ENCODE measurements around the gene MFNG.

DNA sequence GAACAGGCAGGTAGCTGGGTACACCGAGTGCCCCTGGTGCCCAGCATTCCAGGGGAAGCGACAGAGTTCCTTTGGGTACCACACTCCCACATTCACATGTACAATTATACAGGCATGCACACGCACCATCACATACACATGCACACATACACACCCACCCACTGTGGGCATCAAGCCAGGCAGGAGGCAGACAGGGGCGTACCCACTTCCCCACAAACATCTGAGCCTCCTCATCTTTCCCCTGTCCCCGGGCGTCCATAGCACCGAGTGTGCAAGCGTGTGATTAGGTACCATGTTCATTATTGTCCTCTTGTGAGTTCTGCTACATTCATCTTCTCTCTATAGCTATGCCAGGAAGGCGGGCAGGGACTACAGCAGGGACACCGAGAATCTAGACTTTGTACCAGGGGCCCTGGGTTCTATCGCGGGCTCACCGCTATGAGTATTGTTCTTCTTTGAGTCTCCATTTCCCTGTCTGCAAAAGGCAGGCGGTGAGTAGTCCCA, 35.1 kb upstream of the MFNG start:
- TF ChIP-seq, protein P1, sequence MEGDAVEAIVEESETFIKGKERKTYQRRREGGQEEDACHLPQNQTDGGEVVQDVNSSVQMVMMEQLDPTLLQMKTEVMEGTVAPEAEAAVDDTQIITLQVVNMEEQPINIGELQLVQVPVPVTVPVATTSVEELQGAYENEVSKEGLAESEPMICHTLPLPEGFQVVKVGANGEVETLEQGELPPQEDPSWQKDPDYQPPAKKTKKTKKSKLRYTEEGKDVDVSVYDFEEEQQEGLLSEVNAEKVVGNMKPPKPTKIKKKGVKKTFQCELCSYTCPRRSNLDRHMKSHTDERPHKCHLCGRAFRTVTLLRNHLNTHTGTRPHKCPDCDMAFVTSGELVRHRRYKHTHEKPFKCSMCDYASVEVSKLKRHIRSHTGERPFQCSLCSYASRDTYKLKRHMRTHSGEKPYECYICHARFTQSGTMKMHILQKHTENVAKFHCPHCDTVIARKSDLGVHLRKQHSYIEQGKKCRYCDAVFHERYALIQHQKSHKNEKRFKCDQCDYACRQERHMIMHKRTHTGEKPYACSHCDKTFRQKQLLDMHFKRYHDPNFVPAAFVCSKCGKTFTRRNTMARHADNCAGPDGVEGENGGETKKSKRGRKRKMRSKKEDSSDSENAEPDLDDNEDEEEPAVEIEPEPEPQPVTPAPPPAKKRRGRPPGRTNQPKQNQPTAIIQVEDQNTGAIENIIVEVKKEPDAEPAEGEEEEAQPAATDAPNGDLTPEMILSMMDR (IDR thresholded peaks at IDR 0.05) = no peak
- TF ChIP-seq, protein P2, sequence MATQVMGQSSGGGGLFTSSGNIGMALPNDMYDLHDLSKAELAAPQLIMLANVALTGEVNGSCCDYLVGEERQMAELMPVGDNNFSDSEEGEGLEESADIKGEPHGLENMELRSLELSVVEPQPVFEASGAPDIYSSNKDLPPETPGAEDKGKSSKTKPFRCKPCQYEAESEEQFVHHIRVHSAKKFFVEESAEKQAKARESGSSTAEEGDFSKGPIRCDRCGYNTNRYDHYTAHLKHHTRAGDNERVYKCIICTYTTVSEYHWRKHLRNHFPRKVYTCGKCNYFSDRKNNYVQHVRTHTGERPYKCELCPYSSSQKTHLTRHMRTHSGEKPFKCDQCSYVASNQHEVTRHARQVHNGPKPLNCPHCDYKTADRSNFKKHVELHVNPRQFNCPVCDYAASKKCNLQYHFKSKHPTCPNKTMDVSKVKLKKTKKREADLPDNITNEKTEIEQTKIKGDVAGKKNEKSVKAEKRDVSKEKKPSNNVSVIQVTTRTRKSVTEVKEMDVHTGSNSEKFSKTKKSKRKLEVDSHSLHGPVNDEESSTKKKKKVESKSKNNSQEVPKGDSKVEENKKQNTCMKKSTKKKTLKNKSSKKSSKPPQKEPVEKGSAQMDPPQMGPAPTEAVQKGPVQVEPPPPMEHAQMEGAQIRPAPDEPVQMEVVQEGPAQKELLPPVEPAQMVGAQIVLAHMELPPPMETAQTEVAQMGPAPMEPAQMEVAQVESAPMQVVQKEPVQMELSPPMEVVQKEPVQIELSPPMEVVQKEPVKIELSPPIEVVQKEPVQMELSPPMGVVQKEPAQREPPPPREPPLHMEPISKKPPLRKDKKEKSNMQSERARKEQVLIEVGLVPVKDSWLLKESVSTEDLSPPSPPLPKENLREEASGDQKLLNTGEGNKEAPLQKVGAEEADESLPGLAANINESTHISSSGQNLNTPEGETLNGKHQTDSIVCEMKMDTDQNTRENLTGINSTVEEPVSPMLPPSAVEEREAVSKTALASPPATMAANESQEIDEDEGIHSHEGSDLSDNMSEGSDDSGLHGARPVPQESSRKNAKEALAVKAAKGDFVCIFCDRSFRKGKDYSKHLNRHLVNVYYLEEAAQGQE (IDR thresholded peaks at IDR 0.05; ENCODE audit: insufficient read depth in 1 of 2, low read depth in 2 of 2, low read length in 1 of 2) = no peak
- TF ChIP-seq SIN3A (IDR thresholded peaks at IDR 0.05; ENCODE audit: borderline replicate concordance, insufficient read depth, low read depth, low read length) (no peak), POLR2AphosphoS5 (IDR thresholded peaks at IDR 0.05; ENCODE audit: low read depth, low read length) (no peak)

All from Panc1 (cell line).